Large intestine (tissue), 3 donors: ENCODE results near the gene TFR2. TPM values are rescaled to one million over a fixed set of nuclear protein-coding genes. Genes with fewer than 3 reads are reported as not detected.

ENCODE experiments used
- DNase-seq, 2 donors: peaks; one replicate each; pipeline versions ENCODE4 v3.0.0 to v3.0.0-alpha.2; 2013
- H3K27ac ChIP-seq: one replicate; pipeline ENCODE4 v1.5.1; 2013; ENCODE audit warnings: low read length
- H3K27me3 ChIP-seq: 2 replicates; pipeline ENCODE4 v1.6.1; 2013; ENCODE audit warnings: low read length; ENCODE audit not compliant: control insufficient read depth, insufficient read depth
- H3K36me3 ChIP-seq: 2 replicates; pipeline ENCODE4 v1.6.1; 2013; ENCODE audit warnings: low read length; ENCODE audit not compliant: control insufficient read depth, insufficient read depth
- H3K4me1 ChIP-seq: one replicate; pipeline ENCODE4 v1.6.1; 2013; ENCODE audit warnings: low read length; ENCODE audit not compliant: control insufficient read depth, insufficient read depth
- H3K4me3 ChIP-seq: one replicate; pipeline ENCODE4 v1.5.1; 2013; ENCODE audit warnings: low read length
- H3K9me3 ChIP-seq: one replicate; pipeline ENCODE4 v1.6.1; 2013; ENCODE audit warnings: mild to moderate bottlenecking, low read depth, low read length, moderate library complexity; ENCODE audit not compliant: control insufficient read depth
- WGBS: methylation state at CpG from one replicate; pipeline ENCODE4 v1.1.5; 2013; ENCODE audit warnings: low lambda C conversion rate; ENCODE audit not compliant: insufficient coverage; 5-methylcytosine and 5-hydroxymethylcytosine counted together
- polyA plus RNA-seq: library from polyadenylated mRNA; unstranded; fragments of 120-200 nt; gene quantifications from one replicate; pipeline ENCODE4 v1.2.1, GENCODE V29; 2013

The TFR2 gene
- polyA plus RNA-seq, 1 donor: 2.7 TPM

DNA sequence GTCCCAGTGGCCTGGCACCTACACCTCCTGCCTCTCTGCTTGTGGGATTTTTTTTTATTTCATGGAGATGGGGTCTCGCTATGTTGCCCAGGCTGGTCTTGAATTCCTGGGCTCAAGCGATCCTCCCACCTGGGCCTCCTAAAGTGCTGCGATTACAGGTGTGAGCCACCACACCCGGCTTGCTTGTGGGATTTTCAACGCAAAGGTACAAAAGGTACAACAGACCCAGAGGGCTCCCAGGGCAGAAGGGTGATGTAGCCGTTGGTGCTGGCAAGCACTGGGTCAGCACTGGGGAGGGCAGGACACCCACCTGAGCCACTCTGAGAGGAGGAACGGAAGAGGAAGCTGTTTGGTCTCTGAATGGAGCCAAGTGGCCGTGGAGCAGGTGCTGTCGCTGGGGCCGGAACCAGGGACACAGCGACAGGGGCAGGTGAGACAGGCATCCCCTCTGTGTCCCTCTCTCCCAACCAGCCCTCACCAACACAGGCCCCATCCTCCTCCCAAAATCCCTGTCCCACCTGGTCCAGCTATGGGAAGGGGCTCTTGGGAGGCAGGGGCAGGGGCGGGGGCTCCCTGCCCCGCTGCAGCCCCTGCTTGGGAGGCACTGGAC, 64.9 kb downstream of the TFR2 start:
- no peaks in the 10 kb centered on the region for H3K9me3 ChIP-seq
- no peak overlapping the region for H3K27ac ChIP-seq
- no peaks in the 10 kb centered on the region for H3K27me3 ChIP-seq
- H3K36me3 ChIP-seq: peaks cover 71% of the 10 kb centered on the region
- no peak overlapping the region for H3K4me3 ChIP-seq
- no peak for DNase-seq
- no peaks in the 10 kb centered on the region for H3K4me1 ChIP-seq
- no CpG with 5 or more reads among the region's 13 CpGs for WGBS

DNA sequence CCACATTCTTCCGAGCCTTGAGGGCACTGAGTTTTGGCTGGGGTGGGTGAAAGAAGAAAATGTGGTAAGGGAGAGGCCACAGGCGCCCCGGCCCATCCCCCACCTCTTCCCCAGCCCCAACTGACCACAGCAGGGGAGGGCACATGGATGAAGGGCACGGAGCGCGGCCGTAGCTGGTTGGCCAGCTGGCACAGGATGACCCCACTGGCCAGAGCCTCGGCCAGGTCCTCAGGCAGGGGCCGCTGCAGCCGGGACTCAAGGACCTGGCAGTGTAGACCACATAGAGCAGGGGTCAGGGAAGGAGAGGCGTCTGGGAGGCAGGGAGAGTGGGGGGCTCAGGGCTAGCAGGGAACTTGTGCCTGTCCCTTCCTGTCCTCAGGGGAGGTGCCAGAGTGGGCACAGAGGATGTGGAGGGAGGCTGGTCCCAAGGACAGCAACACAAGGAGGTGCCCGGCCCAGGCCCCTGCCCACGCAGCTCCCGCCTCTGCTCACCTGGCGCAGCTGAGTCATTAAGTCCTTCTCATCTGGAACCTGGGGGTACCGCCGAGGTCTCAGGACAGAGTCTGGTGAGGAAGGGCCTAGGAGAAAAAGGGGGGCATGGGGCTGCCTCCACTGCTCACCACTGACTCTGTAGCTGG, 65.5 kb downstream of the TFR2 start:
- no peak overlapping the region for H3K27ac ChIP-seq
- H3K9me3 ChIP-seq: no peaks in the 10 kb centered on the region
- peaks cover 65% of the 10 kb centered on the region for H3K36me3 ChIP-seq
- no CpG with 5 or more reads among the region's 17 CpGs for WGBS
- peaks cover 1% of the 10 kb centered on the region for H3K4me1 ChIP-seq
- peaks cover 6% of the 10 kb centered on the region for H3K27me3 ChIP-seq
- DNase-seq: no peak
- no peak overlapping the region for H3K4me3 ChIP-seq

DNA sequence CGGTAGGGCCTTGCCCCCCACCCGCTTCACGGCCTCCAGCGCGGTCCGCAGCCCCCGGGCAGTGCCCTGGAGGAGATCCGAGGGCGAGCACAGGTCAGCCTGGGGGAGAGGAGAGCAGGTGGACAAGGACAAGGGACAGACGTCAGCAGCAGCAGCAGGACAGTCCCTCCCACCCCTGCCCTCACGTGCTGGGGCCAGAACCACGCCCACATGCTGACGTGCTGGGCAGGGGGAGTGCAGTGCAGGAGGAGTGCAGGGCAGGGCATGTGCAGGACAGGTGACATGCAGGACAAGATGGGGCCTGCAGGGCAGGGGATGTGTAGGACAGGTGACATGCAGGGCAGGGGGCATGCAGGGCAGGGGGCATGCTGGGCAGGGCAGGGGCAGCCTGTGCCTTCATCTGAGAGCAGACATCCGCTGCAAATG, 66.1 kb downstream of the TFR2 start:
- no peak for DNase-seq
- H3K36me3 ChIP-seq: peaks cover 59% of the 10 kb centered on the region
- peaks cover 7% of the 10 kb centered on the region for H3K27me3 ChIP-seq
- peaks cover 8% of the 10 kb centered on the region for H3K4me1 ChIP-seq
- H3K4me3 ChIP-seq: no peak overlapping the region
- no peak overlapping the region for H3K27ac ChIP-seq
- WGBS: no CpG with 5 or more reads among the region's 14 CpGs
- no peaks in the 10 kb centered on the region for H3K9me3 ChIP-seq

DNA sequence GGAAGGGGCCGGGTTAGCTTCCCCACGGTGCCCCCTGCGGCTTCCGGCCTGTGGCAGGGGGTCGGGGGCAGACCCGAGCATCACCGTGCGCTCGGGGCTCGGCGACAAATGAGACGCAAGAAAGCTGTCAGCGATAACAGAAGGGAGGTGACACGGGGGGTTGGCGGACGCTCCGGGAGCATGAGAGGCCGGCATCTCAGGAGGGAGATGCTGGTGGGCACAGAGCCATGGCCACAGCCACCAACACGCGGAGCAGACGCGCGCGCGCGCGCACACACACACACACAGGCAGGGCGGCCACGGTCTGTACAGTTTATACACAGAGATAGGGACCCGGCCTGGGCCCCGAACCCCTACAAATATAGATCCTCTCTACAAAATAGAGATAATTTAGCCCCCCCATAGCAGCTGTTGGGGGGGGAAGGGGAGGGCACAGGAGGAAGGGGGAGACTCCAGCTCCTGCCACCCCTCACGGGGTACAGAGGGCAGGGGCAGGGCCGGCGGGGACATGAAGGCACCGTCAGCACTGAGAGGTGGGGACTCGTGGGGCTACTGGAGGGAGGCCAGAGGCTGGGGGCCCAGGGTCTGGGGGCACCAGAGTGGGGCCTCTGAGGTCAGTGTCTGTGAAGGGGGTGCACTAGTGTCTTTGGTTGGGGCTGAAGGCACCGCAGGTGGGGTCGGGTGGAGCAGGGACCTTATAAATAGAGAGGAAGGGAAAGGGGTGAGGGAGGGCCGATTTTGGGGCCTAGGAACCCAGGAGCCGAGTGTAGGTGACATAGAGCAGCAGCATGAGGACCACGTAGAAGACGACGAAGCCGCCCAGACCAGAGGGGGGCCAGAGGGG, 66.8 kb downstream of the TFR2 start:
- H3K36me3 ChIP-seq: peaks cover 53% of the 10 kb centered on the region

DNA sequence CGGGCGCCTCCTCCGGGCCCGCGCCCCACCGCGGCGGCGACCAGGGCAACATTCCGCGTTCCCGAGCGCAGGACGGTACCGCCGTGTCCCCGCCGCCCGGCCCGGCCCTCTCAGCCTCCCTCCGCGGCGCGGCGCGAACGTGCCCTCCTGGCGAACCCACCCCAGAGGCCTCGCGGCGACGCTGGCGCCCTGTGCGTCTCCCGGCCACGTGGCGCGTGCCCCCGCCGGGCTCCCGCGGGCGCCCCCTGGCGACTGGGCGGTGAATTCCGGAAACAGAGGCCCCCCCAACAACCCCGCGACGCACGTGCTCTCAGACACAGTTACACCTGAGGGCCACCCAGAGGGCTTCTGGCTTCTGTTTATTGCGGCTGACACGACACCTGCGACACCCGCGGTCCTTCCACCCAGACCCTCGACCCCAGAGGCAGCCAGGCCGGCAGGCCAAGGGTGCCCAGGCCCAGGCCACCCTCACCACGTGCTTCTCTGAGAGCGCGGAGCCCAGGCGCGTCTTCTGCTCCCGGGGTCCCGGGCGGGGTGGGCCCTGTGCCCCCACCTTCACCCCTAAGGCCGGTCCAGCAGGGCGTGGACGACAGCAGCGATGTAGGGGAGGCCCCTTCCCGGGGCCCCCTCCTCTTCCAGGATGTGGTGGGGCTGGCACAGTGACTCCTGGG, 67.5 kb downstream of the TFR2 start, which contains the start of gene SAP25:
SAP25 (minus strand) TSS at position 210 of the 671 bp plus-strand sequence; CDS start at position 52, 158 bp downstream.
- H3K4me1 ChIP-seq: peaks cover 18% of the 10 kb centered on the region
- no CpG with 5 or more reads among the region's 70 CpGs for WGBS
- H3K36me3 ChIP-seq: peaks cover 50% of the 10 kb centered on the region
- H3K9me3 ChIP-seq: no peaks in the 10 kb centered on the region
- peaks cover 9% of the 10 kb centered on the region for H3K27me3 ChIP-seq
- H3K27ac ChIP-seq: no peak within 1 kb of the TSS
- DNase-seq: no peak
- H3K4me3 ChIP-seq: no peak within 1 kb of the TSS

More for the DNA sequence above, 66.8 kb downstream of the TFR2 start:
- Histone ChIP-seq H3K4me1 (peaks cover 11% of the 10 kb centered on the region), H3K27me3 (peaks cover 9% of the 10 kb centered on the region), H3K27ac (no peak overlapping the region), H3K4me3 (no peak overlapping the region), H3K9me3 (no peaks in the 10 kb centered on the region)
- no CpG with 5 or more reads among the region's 44 CpGs for WGBS
- no peak for DNase-seq

DNA sequence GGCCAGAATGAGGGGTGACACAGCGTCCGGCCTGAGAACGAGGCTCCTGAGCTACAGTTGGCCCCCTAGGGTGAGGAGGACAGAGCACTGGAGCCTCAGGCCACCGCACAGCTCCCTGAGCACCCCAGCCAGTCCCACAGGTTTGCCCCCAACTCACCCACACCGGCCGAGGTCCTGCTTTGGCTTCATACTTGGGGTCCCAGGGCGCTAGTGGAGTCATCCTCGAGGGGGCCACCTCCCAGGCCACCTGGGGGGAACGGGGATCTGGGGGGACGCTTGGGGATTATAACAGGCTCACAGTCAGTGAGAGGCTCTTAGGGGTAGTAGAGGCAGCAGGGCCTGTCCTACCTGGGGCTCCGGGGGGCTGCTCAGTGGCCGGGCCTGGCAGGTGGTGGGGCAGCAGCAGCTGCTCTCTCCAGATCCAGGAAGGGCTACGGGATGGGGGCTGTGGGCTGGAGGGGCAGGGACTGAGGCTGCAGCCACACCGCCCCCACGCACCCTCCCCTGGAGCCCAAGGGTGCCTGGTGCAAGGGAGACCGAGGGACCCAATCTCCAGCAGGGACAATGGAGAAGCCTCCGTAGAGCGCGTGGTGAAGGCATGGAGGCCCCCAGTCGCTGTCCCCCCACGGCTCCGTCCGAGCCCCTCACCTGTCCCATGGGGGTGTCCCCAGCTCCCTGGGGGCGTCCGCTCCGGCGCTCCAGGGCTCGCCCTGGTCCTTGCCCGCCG, 68.2 kb downstream of the TFR2 start:
- WGBS: no CpG with 5 or more reads among the region's 30 CpGs
- H3K27ac ChIP-seq: no peak overlapping the region
- no peak overlapping the region for H3K4me3 ChIP-seq
- peaks cover 9% of the 10 kb centered on the region for H3K27me3 ChIP-seq
- H3K36me3 ChIP-seq: peaks cover 43% of the 10 kb centered on the region
- no peak for DNase-seq
- no peaks in the 10 kb centered on the region for H3K9me3 ChIP-seq
- peaks cover 25% of the 10 kb centered on the region for H3K4me1 ChIP-seq

DNA sequence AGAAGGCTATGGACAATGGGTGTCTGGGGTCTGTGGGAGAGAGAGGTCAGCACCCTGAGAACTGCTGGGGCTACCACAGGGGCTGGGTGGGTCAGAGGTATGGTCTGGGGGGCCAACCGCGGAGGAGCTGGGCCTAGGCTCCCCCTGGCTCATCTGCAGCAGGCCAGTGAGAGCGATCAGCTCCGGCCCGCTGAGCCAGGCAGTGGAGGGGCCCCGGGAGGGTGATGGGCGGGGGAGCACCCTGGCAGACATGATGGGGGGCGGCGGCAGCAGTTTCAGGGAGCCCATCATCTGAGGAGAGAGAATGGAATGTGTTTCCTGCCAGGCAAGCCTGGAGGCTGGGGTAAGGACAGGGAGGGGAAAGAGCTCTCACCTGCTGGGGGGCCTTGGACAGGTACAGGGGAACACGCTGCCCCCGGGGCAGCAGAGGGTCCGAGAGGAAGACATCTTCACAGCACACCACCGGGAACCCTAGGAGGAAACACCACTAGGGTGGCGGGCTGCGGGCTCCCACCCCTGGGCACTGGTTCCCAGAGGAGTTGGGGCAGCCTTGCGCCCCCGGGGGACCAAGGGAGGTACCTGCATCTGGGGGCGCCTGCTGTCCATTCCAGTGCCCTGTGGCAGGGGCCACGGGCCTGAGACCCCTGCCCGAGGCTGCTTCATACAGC, 68.9 kb downstream of the TFR2 start:
- WGBS: no CpG with 5 or more reads among the region's 20 CpGs
- Histone ChIP-seq H3K4me3 (no peak overlapping the region), H3K27me3 (peaks cover 9% of the 10 kb centered on the region), H3K27ac (no peak overlapping the region), H3K36me3 (peaks cover 36% of the 10 kb centered on the region), H3K9me3 (no peaks in the 10 kb centered on the region), H3K4me1 (peaks cover 27% of the 10 kb centered on the region)
- DNase-seq: no peak

DNA sequence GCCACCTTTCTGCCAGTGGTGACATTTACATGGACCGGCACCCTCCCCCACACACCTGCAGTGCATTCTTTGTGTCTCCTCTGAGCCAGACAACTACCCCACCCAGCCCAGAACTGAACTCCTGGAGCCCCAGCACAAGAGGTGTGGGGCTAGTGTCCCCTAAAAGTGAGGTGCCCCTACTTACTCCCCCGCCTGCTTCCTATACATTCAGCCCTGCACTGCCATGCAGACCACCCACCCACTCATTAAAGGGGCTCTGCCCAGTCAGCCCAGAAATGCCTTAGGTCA, 69.6 kb downstream of the TFR2 start:
- H3K4me1 ChIP-seq: peaks cover 27% of the 10 kb centered on the region
- H3K27me3 ChIP-seq: peaks cover 9% of the 10 kb centered on the region
- no peak overlapping the region for H3K4me3 ChIP-seq
- no peaks in the 10 kb centered on the region for H3K9me3 ChIP-seq
- peaks cover 29% of the 10 kb centered on the region for H3K36me3 ChIP-seq
- no CpG with 5 or more reads among the region's 2 CpGs for WGBS
- no peak overlapping the region for H3K27ac ChIP-seq
- DNase-seq: no peak

DNA sequence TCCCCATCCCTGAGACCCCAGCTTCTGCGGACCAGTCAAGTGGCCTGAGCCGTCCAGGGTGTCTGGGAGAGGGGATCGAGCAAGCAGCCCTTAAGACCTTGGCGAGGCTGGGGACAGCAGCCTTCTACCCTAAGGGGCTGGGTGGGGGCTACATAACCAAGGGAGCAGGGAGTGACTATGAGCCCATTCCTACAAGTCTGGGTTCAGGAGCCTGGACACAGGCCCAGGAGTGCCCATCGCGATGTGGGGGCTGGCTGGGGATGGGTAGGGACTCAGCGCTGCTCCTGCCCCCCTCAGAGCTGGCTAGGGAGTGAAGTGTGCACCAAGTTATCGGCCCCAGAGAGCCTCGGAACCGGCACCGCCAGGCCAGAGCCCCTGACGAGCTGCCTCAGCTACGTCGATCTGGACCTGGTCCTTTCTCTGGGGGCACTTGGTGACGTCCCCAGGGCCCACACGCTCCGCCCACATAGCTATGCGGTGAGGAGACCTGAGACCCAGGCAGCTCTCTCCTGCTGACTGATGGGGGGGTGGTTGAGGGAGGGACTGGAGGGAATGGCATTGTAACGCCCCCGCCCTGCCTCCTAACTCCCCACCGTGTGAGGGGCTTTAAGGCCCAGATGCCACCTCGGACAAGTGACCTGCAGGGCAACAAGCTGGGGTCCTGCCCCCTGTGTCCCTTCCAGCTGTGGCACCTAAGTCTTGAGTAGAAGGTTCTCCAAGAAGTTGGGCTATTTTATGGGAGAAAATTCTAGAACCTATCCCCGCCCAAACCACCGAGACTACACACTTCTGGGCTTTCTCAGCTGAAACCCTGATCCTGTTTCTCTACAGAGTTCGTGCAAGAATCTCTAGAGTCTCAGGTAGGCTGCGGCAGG, 70.2 kb downstream of the TFR2 start:
- peaks cover 9% of the 10 kb centered on the region for H3K27me3 ChIP-seq
- H3K27ac ChIP-seq: no peak overlapping the region
- DNase-seq: no peak
- peaks cover 25% of the 10 kb centered on the region for H3K36me3 ChIP-seq
- no CpG with 5 or more reads among the region's 26 CpGs for WGBS
- H3K4me3 ChIP-seq: no peak overlapping the region
- H3K9me3 ChIP-seq: no peaks in the 10 kb centered on the region
- peaks cover 27% of the 10 kb centered on the region for H3K4me1 ChIP-seq
